ENCODE measurements around the gene PPP1R3D. TPM values are rescaled to one million over a fixed set of nuclear protein-coding genes. Genes with fewer than 3 reads are reported as not detected.

PPP1R3D gene
- total RNA-seq, 1 experiment from 2014 or later: 3.1 TPM

GRCh38 chr20:59949911-59950310 lies 9.8 kb upstream of the PPP1R3D start:
- Histone ChIP-seq H3K79me1 (ENCODE audit: insufficient read depth, low read depth, low read length, poor library complexity, severe bottlenecking) (no peaks in the 10 kb centered on the region), H4K5ac (ENCODE audit: insufficient read length, low read depth, low read length) (no peak overlapping the region), H4K20me1 (ENCODE audit: control insufficient read depth, insufficient read depth, insufficient read length) (no peaks in the 10 kb centered on the region), H3K79me2 (ENCODE audit: insufficient read depth, low read length) (no peaks in the 10 kb centered on the region), H2BK120ac (ENCODE audit: low read depth, low read length, poor library complexity, severe bottlenecking) (no peak overlapping the region), H2BK20ac (ENCODE audit: low read depth, low read length, poor library complexity, severe bottlenecking) (no peak overlapping the region), H3K14ac (ENCODE audit: insufficient read depth, low read length) (no peak overlapping the region), H3K23ac (ENCODE audit: insufficient read length, low read depth, low read length) (no peak overlapping the region), H3K27ac (ENCODE audit: insufficient read length, low read depth, low read length) (no peak overlapping the region), H2BK5ac (ENCODE audit: insufficient read length, low read length) (no peak overlapping the region), H3K23me2 (ENCODE audit: insufficient read length, low read depth, low read length, poor library complexity, severe bottlenecking) (no peaks in the 10 kb centered on the region), H3K27me3 (ENCODE audit: insufficient read depth, low read length) (no peaks in the 10 kb centered on the region), H3K18ac (ENCODE audit: insufficient read length, low read depth, low read length) (no peak overlapping the region), H3K9ac (ENCODE audit: extremely low read depth, insufficient read length, low read length) (no peak overlapping the region), H2AFZ (ENCODE audit: low read length) (no peak overlapping the region), H2BK15ac (ENCODE audit: low read depth, low read length) (no peak overlapping the region), H3K56ac (ENCODE audit: insufficient read length, low read depth, low read length) (no peak overlapping the region), H3K4me1 (ENCODE audit: insufficient read depth, low read length) (no peaks in the 10 kb centered on the region), H3K9me3 (ENCODE audit: control insufficient read depth, low read depth, low read length) (no peaks in the 10 kb centered on the region), H3T11ph (ENCODE audit: low read length) (no peak overlapping the region), H2BK12ac (ENCODE audit: insufficient read length, low read depth, low read length) (no peak overlapping the region), H4K91ac (ENCODE audit: insufficient read length, low read depth, low read length) (no peak overlapping the region), H3K4ac (ENCODE audit: low read depth, low read length) (no peak overlapping the region), H2AK5ac (ENCODE audit: insufficient read length, low read length) (no peak overlapping the region), H3K4me2 (ENCODE audit: insufficient read depth, insufficient read length, low read length) (no peak overlapping the region), H4K8ac (replicated peaks; ENCODE audit: insufficient read length, low read depth, low read length) (no peak overlapping the region)
- Mint-ChIP-seq H3K9me3 (no peaks in the 10 kb centered on the region; a peak in 1 of 5 replicates), H3K27me3 (ENCODE audit: low read depth) (peaks cover under 1% of the 10 kb centered on the region; the same call in 1 of the 2 replicates), H3K27ac (no peak overlapping the region), H3K4me3 (no peak overlapping the region), H3K36me3 (ENCODE audit: insufficient read depth in 1 of 3, low read depth in 3 of 3) (peaks cover 0 to under 1% (median 0%) of the 10 kb centered on the region in 3 experiments; a peak in 1 of 7 replicates), H3K4me1 (peaks cover 11 to 12% of the 10 kb centered on the region in 2 experiments)
- TF ChIP-seq, protein P1, sequence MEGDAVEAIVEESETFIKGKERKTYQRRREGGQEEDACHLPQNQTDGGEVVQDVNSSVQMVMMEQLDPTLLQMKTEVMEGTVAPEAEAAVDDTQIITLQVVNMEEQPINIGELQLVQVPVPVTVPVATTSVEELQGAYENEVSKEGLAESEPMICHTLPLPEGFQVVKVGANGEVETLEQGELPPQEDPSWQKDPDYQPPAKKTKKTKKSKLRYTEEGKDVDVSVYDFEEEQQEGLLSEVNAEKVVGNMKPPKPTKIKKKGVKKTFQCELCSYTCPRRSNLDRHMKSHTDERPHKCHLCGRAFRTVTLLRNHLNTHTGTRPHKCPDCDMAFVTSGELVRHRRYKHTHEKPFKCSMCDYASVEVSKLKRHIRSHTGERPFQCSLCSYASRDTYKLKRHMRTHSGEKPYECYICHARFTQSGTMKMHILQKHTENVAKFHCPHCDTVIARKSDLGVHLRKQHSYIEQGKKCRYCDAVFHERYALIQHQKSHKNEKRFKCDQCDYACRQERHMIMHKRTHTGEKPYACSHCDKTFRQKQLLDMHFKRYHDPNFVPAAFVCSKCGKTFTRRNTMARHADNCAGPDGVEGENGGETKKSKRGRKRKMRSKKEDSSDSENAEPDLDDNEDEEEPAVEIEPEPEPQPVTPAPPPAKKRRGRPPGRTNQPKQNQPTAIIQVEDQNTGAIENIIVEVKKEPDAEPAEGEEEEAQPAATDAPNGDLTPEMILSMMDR (conservative IDR thresholded peaks at IDR 0.05): no peak
- no CpG with 5 or more reads among the region's 6 CpGs for WGBS (ENCODE audit: extremely low coverage, insufficient read length, low lambda C conversion rate)
- no peak for DNase-seq

All from H9 (cell line).